Immature natural killer cell (primary cell): ENCODE results near the gene NOSIP. TPM values are rescaled to one million over a fixed set of nuclear protein-coding genes. Genes with fewer than 3 reads are reported as not detected.
A peak's percentile ranks its signal among the peaks of the same experiment; 100 is the strongest.

Source experiments
- DNase-seq, 3 donors: peaks; one replicate each; pipeline ENCODE4 v3.0.0; 2022; ENCODE audit warnings: mixed read lengths in 1 of 3
- H3K27ac Mint-ChIP-seq, 6 donors: one replicate each; pipeline ENCODE4 v1.8.0; 2020; ENCODE audit warnings: mixed read lengths in 6 of 6, mild to moderate bottlenecking in 5 of 6, inconsistent platforms in 4 of 6, moderate library complexity in 3 of 6
- H3K27me3 Mint-ChIP-seq, 3 donors: one replicate each; pipeline ENCODE4 v1.8.0; 2020 to 2021; ENCODE audit warnings: low read depth in 3 of 3, mild to moderate bottlenecking in 3 of 3, mixed read lengths in 3 of 3, moderate library complexity in 3 of 3, inconsistent platforms in 1 of 3
- H3K36me3 Mint-ChIP-seq, 3 donors: one replicate each; pipeline ENCODE4 v1.8.0; 2020; ENCODE audit warnings: mixed read lengths in 3 of 3, inconsistent platforms in 2 of 3, mild to moderate bottlenecking in 2 of 3
- H3K4me1 Mint-ChIP-seq, 2 donors: one replicate each; pipeline ENCODE4 v1.8.0; 2020; ENCODE audit warnings: inconsistent platforms in 2 of 2, mild to moderate bottlenecking in 2 of 2, mixed read lengths in 2 of 2, moderate library complexity in 1 of 2
- H3K4me3 Mint-ChIP-seq, 5 donors: one replicate each; pipeline ENCODE4 v1.8.0; 2020; ENCODE audit warnings: mild to moderate bottlenecking in 5 of 5, mixed read lengths in 5 of 5, inconsistent platforms in 3 of 5, moderate library complexity in 3 of 5
- H3K9me3 Mint-ChIP-seq, 6 donors: one replicate each; pipeline ENCODE4 v1.8.0; 2020; ENCODE audit warnings: mild to moderate bottlenecking in 6 of 6, mixed read lengths in 6 of 6, inconsistent platforms in 4 of 6, moderate library complexity in 3 of 6
- polyA plus RNA-seq, 3 donors: library from polyadenylated mRNA; unstranded; fragments of 300-500 nt; fragmentation: Illumina TruSeq; gene quantifications; one replicate each; pipeline ENCODE4 v1.2.3, GENCODE V29; 2021

Gene NOSIP
- polyA plus RNA-seq, 3 donors from 2014 or later = 196 to 251 (median 239) TPM

DNA sequence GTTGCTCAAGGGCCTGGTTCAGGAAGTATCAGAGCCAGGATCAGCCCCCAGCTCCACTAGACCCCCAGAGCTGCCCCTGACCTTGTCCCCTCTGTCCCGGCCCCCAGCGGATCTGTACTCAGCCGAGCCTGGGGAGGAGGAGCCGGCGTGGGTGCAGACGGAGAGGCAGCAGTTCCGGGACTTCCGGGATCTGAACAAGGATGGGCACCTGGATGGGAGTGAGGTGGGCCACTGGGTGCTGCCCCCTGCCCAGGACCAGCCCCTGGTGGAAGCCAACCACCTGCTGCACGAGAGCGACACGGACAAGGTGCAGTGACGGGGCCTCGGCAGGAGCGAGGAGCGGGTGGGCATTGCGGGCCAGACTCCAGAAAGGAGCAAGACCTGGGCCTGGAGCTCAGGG is 37.9 kb downstream of the NOSIP start:
- H3K9me3 Mint-ChIP-seq = no peaks in the 10 kb centered on the region
- no peak for DNase-seq
- peaks cover 0 to 6% (median 0%) of the 10 kb centered on the region in 3 donors for H3K27me3 Mint-ChIP-seq
- peaks cover 0 to 8% (median 0%) of the 10 kb centered on the region in 3 donors for H3K36me3 Mint-ChIP-seq
- H3K27ac Mint-ChIP-seq = no peak overlapping the region
- peaks cover 5 to 9% of the 10 kb centered on the region in 2 donors for H3K4me1 Mint-ChIP-seq
- H3K4me3 Mint-ChIP-seq = no peak overlapping the region

DNA sequence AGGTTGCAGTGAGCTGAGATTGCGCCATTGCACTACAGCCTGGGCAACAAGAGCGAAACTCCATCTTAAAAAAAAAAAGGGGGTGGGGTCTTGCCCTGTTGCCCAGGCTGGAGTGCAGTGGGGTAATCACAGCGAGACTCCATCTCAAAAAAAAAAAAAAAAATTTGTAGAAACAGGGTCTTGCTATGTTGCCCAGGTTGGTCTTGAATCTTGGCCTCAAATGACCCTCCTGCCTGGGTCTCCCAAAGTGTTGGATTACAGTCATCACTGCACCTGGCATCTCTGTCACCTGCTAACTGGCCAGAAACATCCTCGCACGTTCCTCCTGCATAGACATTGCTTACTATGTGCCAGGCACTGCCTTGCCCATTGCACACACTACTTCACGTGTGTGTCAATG is 38.4 kb downstream of the NOSIP start:
- DNase-seq = no peak
- Mint-ChIP-seq H3K27ac (no peak overlapping the region), H3K4me3 (no peak overlapping the region), H3K27me3 (peaks cover 0 to 7% (median 0%) of the 10 kb centered on the region in 3 donors), H3K4me1 (peaks cover 3% of the 10 kb centered on the region in 2 donors), H3K9me3 (no peaks in the 10 kb centered on the region), H3K36me3 (peaks cover 0 to 8% (median 0%) of the 10 kb centered on the region in 3 donors)

DNA sequence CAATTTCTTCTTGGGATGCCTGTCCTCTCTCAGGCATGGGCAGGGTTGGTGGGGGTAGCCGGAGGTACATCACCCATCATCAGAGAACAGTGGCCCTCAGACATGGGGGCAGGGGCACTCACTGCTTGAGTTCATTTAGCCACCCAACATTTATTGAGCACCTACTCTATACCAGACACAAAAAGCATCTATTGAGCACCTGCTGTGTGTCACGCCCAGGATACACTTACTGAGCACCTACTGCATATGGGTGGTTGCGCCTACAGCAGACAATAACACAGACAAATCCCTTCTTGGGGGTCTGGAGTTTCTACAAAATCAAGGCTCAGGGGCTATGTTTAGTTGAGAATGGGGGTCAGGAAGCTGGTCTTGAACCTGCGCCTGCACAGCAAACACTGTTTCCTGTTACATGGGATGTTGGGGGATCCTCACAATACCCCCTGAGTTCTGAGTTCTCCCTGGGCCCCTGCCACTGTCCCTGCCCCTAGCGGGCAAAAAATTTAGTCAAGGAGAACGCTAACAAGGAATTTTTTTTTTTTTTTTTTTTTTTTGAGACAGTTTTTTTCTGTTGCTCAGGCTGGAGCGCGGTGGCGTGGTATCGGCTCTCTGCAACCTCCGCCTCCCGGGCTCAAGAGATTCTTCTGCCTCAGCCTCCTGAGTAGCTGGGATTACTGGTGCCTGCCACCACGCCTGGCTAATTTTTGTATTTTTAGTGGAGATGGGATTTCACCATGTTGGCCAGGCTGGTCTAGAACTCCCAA is 41.0 kb downstream of the NOSIP start:
- H3K4me3 Mint-ChIP-seq = no peak overlapping the region
- H3K9me3 Mint-ChIP-seq = no peaks in the 10 kb centered on the region
- peaks cover 0 to 5% (median 0%) of the 10 kb centered on the region in 3 donors for H3K36me3 Mint-ChIP-seq
- H3K4me1 Mint-ChIP-seq = peaks cover 11 to 12% of the 10 kb centered on the region in 2 donors
- H3K27me3 Mint-ChIP-seq = peaks cover 0 to 7% (median 2%) of the 10 kb centered on the region in 3 donors
- no peak overlapping the region for H3K27ac Mint-ChIP-seq
- DNase-seq = no peak

DNA sequence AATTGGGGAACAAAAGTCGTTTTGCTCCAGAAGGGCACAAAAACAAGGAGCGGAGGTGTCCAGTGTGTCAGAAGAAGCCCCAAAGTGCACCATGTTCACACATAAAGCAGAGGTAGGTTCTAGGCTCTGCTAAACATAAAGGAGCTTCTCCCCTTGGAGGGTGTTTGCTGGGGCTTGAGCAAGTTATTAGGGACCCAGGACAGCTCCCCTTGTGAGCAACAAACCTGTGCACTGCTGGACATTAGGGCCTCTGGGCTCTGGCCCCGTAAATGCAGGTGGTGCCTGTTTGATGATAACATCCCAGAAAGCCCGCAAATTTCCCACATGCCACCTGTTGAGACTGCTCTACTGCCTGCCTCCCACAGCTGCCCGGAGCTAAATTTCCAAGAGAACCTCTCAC is 41.7 kb downstream of the NOSIP start:
- DNase-seq = no peak
- no peaks in the 10 kb centered on the region for H3K9me3 Mint-ChIP-seq
- H3K27me3 Mint-ChIP-seq = peaks cover 0 to 7% (median 2%) of the 10 kb centered on the region in 3 donors
- H3K36me3 Mint-ChIP-seq = peaks cover 0 to 4% (median 0%) of the 10 kb centered on the region in 3 donors
- peaks cover 12 to 14% of the 10 kb centered on the region in 2 donors for H3K4me1 Mint-ChIP-seq
- no peak overlapping the region for H3K27ac Mint-ChIP-seq
- no peak overlapping the region for H3K4me3 Mint-ChIP-seq

DNA sequence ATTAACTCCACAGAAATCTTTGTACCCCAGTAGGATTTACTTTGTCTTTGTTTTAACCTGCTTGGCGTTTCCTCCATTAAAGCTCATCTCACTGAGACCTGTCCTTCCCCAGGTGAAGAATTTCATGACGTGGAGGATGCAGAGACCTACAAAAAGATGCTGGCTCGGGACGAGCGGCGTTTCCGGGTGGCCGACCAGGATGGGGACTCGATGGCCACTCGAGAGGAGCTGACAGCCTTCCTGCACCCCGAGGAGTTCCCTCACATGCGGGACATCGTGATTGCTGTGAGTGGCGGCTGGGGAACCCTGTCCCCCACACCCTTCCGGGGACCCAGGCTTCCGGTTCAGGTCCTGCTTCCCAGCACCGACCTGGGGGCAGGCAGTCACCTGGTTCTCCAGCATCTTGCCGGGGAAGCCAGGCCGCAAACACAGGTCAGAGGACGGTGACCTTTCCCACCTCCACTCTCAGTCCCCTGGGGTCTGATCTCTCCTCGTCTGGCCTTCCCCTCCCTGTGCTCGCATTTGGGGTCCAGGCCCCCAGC is 43.4 kb downstream of the NOSIP start:
- no peaks in the 10 kb centered on the region for H3K9me3 Mint-ChIP-seq
- H3K4me3 Mint-ChIP-seq = no peak overlapping the region
- peaks cover 19 to 22% of the 10 kb centered on the region in 2 donors for H3K4me1 Mint-ChIP-seq
- H3K27me3 Mint-ChIP-seq = peaks cover 0 to 13% (median 5%) of the 10 kb centered on the region in 3 donors
- H3K36me3 Mint-ChIP-seq = peaks cover 0 to 4% (median 0%) of the 10 kb centered on the region in 3 donors
- no peak for DNase-seq
- H3K27ac Mint-ChIP-seq = no peak overlapping the region

DNA sequence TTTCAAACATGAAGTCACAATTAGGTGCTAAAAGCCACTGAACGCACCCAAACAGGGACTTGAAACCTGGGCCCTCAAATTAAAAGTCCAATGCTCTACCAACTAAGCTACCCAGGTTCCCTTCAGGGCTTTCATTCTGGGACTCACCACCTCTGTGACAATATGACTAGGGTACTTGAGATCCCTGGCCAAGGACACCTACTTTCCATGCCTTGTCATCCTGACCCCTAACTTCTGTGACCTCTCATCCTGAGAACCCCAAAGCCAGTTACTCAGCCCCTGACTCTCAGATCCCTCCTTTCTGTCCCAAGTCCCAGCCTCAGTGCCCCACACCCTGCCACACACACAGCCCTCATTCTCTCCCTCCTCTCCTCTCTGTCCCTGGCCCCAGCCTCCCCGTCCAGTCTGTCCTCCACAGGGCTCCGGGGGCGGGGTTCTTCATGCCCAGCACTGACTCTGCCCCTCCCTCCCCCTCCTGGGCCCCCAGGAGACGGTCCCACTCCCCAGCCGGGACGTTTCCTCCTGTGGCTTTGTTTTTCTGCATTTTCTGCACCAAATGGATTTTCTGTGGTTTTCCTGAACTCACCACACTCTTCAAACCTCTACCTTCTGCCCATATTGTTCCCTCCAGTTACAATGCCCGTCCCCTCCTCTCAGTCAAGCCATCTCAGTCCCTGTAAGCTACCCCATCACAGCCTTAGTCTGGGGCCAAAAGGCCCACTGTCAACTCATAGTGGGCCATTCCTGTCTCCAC is 45.5 kb downstream of the NOSIP start:
- Mint-ChIP-seq H3K9me3 (no peaks in the 10 kb centered on the region), H3K4me3 (peak overlapping the region; percentile 78 to 90 (median 81)), H3K36me3 (peaks cover 0 to under 1% (median 0%) of the 10 kb centered on the region in 3 donors), H3K4me1 (peaks cover 19 to 22% of the 10 kb centered on the region in 2 donors), H3K27ac (peak overlapping the region; percentile 50 to 79 (median 74)), H3K27me3 (peaks cover 2 to 11% (median 5%) of the 10 kb centered on the region in 3 donors)
- no peak for DNase-seq

DNA sequence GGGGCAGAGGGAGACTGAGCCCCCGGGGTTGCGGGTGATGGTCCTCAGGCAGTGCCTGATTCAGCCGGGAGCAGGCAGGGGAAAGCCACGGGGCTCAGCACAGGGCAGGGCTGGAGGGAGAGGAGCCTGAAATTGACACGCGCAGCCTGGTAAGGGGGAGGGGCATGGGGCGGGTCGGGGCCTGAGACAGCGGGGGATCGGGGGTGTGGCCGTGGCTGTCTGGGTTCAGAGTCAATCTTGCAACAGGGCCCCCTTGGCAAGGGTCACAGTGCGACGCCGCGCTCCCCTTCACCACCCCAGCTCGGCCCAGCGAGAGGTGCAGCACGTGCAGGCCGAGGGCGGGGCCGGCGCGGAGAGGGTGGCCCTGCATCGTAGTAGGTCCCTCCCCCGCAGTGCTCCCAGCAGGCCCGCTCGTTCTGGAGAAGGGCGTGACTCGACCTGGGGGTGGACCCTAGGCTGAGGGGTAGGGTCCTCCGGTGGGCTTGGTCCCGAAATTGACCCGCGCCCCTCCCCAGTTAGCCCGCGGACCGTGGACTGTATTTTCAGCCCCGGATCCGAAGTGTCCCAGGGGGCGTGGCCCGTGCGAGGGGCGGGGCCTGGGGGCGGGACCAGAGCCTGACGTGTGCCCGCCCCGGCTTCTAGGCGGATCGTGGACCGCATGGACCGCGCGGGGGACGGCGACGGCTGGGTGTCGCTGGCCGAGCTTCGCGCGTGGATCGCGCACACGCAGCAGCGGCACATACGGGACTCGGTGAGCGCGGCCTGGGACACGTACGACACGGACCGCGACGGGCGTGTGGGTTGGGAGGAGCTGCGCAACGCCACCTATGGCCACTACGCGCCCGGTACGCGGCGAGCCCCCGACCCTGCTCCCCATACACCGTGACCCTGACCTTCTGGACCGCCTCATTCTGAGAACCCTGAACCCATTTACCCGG is 46.5 kb downstream of the NOSIP start:
- peaks cover 4 to 14% (median 5%) of the 10 kb centered on the region in 3 donors for H3K27me3 Mint-ChIP-seq
- H3K36me3 Mint-ChIP-seq = no peaks in the 10 kb centered on the region
- H3K27ac Mint-ChIP-seq = peak overlapping the region in 5 of 6 donors; percentile 50 to 88 (median 76)
- H3K4me1 Mint-ChIP-seq = peaks cover 21 to 22% of the 10 kb centered on the region in 2 donors
- H3K9me3 Mint-ChIP-seq = no peaks in the 10 kb centered on the region
- peak; percentile 85 to 88 (median 87) for DNase-seq
- H3K4me3 Mint-ChIP-seq = peak overlapping the region; percentile 78 to 90 (median 81)

DNA sequence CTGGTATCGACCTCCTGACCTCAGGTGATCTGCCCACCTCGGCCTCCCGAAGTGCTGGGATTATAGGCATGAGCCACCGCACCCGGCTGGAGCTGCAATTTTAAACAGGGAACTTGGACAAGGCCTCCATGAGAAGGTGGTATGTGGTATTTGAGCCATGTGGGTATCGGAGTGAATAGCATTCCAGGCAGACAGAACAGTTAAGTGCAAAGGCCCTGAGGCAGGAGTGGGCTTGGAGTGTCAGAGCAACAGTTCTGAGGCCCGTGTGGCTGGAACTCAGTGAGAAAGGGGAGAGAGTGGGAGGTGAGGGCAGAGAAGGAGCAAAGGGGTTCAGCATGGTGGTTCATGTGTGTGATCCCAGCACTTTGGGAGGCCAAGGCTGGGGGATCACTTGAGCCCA is 49.6 kb downstream of the NOSIP start:
- Mint-ChIP-seq H3K27me3 (peaks cover 10 to 24% (median 11%) of the 10 kb centered on the region in 3 donors), H3K4me1 (peaks cover 33 to 35% of the 10 kb centered on the region in 2 donors), H3K27ac (no peak overlapping the region), H3K9me3 (no peaks in the 10 kb centered on the region), H3K36me3 (peaks cover 0 to 4% (median 0%) of the 10 kb centered on the region in 3 donors), H3K4me3 (no peak overlapping the region)
- no peak for DNase-seq

DNA sequence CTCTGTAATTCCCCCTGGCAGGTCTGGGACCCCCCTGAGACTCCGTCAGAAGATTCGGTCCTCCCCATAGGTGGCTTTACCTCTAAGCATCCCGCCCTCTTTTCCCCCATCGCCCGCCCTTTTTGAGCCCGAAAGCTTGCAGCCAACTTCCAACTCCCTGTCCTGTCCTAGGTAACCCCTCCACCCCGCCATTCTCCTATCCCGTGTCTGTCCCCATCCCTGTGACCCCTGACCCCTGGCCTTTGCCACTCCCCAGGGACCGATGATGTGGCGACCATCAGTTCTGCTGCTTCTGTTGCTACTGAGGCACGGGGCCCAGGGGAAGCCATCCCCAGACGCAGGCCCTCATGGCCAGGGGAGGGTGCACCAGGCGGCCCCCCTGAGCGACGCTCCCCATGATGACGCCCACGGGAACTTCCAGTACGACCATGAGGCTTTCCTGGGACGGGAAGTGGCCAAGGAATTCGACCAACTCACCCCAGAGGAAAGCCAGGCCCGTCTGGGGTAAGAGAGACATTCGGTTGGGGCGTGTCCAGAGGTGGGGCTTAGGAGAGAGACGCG is 52.1 kb downstream of the NOSIP start:
- Mint-ChIP-seq H3K27me3 (peaks cover 8 to 19% (median 11%) of the 10 kb centered on the region in 3 donors), H3K4me3 (peak overlapping the region in 4 of 5 donors; percentile 79 to 89 (median 86)), H3K36me3 (peaks cover 0 to 4% (median 0%) of the 10 kb centered on the region in 3 donors), H3K9me3 (no peaks in the 10 kb centered on the region), H3K4me1 (peaks cover 17 to 23% of the 10 kb centered on the region in 2 donors), H3K27ac (peak overlapping the region in 4 of 6 donors; percentile 59 to 95 (median 80))
- DNase-seq = no peak

DNA sequence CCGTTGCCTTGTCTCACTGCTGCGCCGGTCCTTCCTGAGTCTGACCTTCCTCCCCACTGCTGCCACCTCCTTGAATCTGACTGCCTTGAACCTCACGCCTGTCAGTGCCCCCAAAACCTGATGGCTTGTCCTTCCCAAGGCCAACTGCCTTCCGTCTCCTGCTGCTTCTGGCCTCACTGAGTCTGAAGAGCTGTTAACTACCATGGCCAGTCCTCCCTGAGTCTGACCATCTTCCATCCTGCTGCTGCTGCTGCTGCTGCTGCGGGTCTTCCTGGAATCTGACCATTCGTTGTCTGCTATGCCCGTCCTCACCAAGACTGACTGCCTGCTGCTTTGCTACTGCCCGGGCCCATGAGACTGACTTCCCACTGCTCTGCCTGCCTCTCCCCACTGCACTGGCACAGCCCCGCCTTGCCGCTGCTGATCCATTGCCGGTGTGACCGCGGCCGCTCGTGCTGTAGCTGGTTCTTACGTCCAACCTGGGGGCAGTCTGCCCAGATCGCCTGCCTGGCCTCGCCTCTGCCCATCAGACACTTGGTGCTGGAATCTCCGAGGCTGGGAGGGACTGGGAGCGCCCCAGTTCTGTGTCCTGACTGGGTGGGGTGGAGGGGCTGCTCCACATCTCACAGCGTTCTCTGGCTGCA is 55.4 kb downstream of the NOSIP start:
- Mint-ChIP-seq H3K4me1 (peaks cover 10 to 18% of the 10 kb centered on the region in 2 donors), H3K27ac (peak overlapping the region in 2 of 6 donors; percentile 8 to 55)
- no peak for DNase-seq

DNA sequence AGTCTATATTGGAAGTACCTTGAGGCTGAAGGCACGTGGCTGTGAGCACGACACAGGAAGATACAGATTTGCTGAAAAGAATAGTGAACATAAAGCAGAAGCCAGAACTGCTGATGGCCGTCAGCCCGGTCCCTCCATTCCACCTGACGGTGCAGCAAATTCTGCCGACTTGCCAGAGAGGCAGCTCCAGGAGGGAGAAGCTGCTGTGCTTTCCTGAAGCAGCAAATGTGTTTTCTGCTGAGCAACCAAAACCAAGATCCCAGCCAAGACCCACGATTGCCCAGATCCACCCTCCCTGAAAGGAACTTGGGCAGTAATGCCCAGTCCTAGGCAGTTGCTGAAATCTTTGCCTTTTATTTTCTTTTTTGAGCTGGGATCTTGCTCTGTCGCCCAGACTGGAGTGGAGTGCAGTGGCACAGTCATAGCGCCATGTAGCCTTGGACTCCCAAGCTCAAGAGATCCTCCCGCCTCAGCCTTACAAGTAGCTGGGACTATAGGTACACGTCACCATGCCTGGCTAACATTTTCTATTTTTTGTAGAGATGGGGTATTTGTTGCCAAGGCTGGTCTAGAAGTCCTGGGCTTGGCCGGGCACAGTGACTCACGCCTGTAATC is 59.5 kb downstream of the NOSIP start:
- DNase-seq = no peak
- peaks cover 0 to 5% (median 3%) of the 10 kb centered on the region in 3 donors for H3K27me3 Mint-ChIP-seq
- H3K36me3 Mint-ChIP-seq = no peaks in the 10 kb centered on the region
- H3K27ac Mint-ChIP-seq = no peak overlapping the region
- H3K4me1 Mint-ChIP-seq = peaks cover 0 to 2% of the 10 kb centered on the region in 2 donors
- H3K4me3 Mint-ChIP-seq = no peak overlapping the region
- no peaks in the 10 kb centered on the region for H3K9me3 Mint-ChIP-seq

More for the DNA sequence above, 55.4 kb downstream of the NOSIP start:
- Mint-ChIP-seq H3K27me3 (peaks cover 4 to 18% (median 9%) of the 10 kb centered on the region in 3 donors), H3K36me3 (peaks cover 0 to 4% (median 0%) of the 10 kb centered on the region in 3 donors), H3K9me3 (no peaks in the 10 kb centered on the region), H3K4me3 (no peak overlapping the region)

DNA sequence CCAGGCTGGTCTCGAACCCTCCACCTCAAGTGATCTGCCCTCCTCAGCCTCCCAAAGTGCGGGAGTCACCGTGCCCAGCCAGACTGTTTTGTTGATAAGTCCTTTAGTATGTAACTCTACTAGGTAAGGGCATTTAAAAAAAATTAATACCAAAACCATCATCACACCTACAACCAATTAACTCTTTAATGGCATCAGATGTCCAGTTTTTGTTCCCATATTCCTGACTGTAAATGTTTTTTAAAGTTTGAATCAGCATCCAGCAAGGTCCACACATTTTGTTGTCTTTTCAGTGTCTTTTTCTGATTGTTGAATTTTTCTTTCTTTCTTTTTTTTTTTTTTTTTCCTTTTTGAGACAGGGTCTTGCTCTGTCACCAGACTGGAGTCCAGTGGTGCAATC is 62.3 kb downstream of the NOSIP start:
- Mint-ChIP-seq H3K4me1 (peaks cover 7 to 8% of the 10 kb centered on the region in 2 donors), H3K27ac (no peak overlapping the region), H3K27me3 (peaks cover 0 to 8% (median 3%) of the 10 kb centered on the region in 3 donors), H3K9me3 (no peaks in the 10 kb centered on the region), H3K4me3 (no peak overlapping the region), H3K36me3 (no peaks in the 10 kb centered on the region)
- no peak for DNase-seq
